GM12878 (cell line): ENCODE measurements around the gene FAM234B. TPM values are rescaled to one million over a fixed set of nuclear protein-coding genes. Genes with fewer than 3 reads are reported as not detected.

ENCODE experiments used
- ATAC-seq: fragments of 200-7000 bp; cut with Tn5 transposase; 3 replicates; pipeline ENCODE4 v1.9.1; 2020; ENCODE audit warnings: mild to moderate bottlenecking, moderate library complexity
- BruUV-seq: library from RNA; stranded (reverse); fragments of 400-500 nt; replicated peaks from 2 replicates; lab custom pipeline; 2021; lab: Mats Ljungman, UMichigan
- CTCF ChIA-PET: fragments of 300-600 bp; sonication (Branson Sonifier 250); formaldehyde crosslinking; extraction: SDS; loops from one replicate; lab custom pipeline; 2021; ENCODE audit warnings: inconsistent platforms; lab: Yijun Ruan, JAX
- POLR2A ChIA-PET: fragments of 350-600 bp; formaldehyde crosslinking; extraction: SDS; loops from one replicate; lab custom pipeline; 2021; ENCODE audit warnings: inconsistent platforms; lab: Charles Lee
- RAD21 ChIA-PET: fragments of 300-600 bp; sonication (Branson Sonifier 250); formaldehyde crosslinking; loops from one replicate; lab custom pipeline; 2023; ENCODE audit warnings: antibody characterized with exemption; ENCODE audit not compliant: unreplicated experiment; lab: Charles Lee
- SMC1A ChIA-PET: fragments of 300-600 bp; sonication (Branson Sonifier 250); formaldehyde crosslinking; loops from one replicate; lab custom pipeline; 2023; ENCODE audit not compliant: unreplicated experiment, uncharacterized antibody; lab: Charles Lee
- DNase-seq: peaks from one replicate; pipeline ENCODE4 v3.0.0-alpha.2; 2011; ENCODE audit warnings: low read depth, low spot score
- FAIRE-seq: peaks from 3 replicates; lab custom pipeline; 2011; peaks lifted over from hg19 to GRCh38; lab: Jason Lieb, UNC
- H2AFZ ChIP-seq: 2 replicates; pipeline ENCODE4 v1.6.0; 2011; ENCODE audit warnings: low read depth, low read length, control low read depth; ENCODE audit not compliant: control insufficient read depth
- H3K27ac ChIP-seq: 2 replicates; pipeline ENCODE4 v1.5.1; 2011; ENCODE audit warnings: control low read depth; ENCODE audit not compliant: control insufficient read depth, insufficient read depth
- H3K27me3 ChIP-seq, 2 experiments: replicated peaks in 1 of 2; 2 replicates each; pipeline versions ENCODE4 v1.6.0 to v1.6.1; 2011; ENCODE audit warnings: low read length in 1 of 2; ENCODE audit not compliant: control insufficient read depth in 2 of 2, insufficient read depth in 2 of 2
- H3K36me3 ChIP-seq, 2 experiments: 2 replicates each; pipeline ENCODE4 v1.5.1; 2011; ENCODE audit warnings: low read length in 1 of 2; ENCODE audit not compliant: control insufficient read depth in 2 of 2, insufficient read depth in 2 of 2
- H3K4me1 ChIP-seq: 2 replicates; pipeline ENCODE4 v1.6.1; 2011; ENCODE audit warnings: mild to moderate bottlenecking, low read length, moderate library complexity, mixed read lengths; ENCODE audit not compliant: control insufficient read depth, insufficient read depth
- H3K4me2 ChIP-seq: 2 replicates; pipeline ENCODE4 v1.6.0; 2011; ENCODE audit warnings: control low read depth; ENCODE audit not compliant: control insufficient read depth, insufficient read depth
- H3K4me3 ChIP-seq: fragments of 200-600 bp; sonication (generic); 2 replicates; pipeline ENCODE4 v1.5.1; 2016
- H3K79me2 ChIP-seq: 2 replicates; pipeline ENCODE4 v1.6.0; 2011; ENCODE audit warnings: low read length; ENCODE audit not compliant: control insufficient read depth, insufficient read depth
- H3K9ac ChIP-seq: 2 replicates; pipeline ENCODE4 v1.8.0; 2011; ENCODE audit warnings: low read length, control low read depth, mixed read lengths; ENCODE audit not compliant: control insufficient read depth, insufficient read depth
- H3K9me3 ChIP-seq: replicated peaks from 3 replicates; pipeline ENCODE4 v1.5.1; 2011; ENCODE audit warnings: mild to moderate bottlenecking, low read length; ENCODE audit not compliant: control insufficient read depth, insufficient read depth
- H4K20me1 ChIP-seq: 2 replicates; pipeline ENCODE4 v1.6.0; 2011; ENCODE audit not compliant: control insufficient read depth, insufficient read depth
- ATF2 ChIP-seq: IDR thresholded peaks from 2 replicates; pipeline ENCODE4 v1.6.1; 2012; ENCODE audit warnings: low read length, inconsistent platforms
- BACH1 ChIP-seq: fragments of 450-650 bp; IDR thresholded peaks from 2 replicates; pipeline ENCODE4 v1.6.1; 2017; ENCODE audit warnings: mild to moderate bottlenecking, borderline replicate concordance
- BCL3 ChIP-seq: IDR thresholded peaks from 2 replicates; pipeline ENCODE4 v1.6.1; 2011; ENCODE audit warnings: borderline replicate concordance, low read depth, mild to moderate bottlenecking, moderate library complexity, low read length; ENCODE audit not compliant: insufficient read depth, poor library complexity, severe bottlenecking
- E2F4 ChIP-seq: IDR thresholded peaks from 2 replicates; pipeline ENCODE4 v1.6.1; 2012; ENCODE audit warnings: low read depth, low read length, improper control_type of control experiment
- FOS ChIP-seq: IDR thresholded peaks from 3 replicates; pipeline ENCODE4 v1.6.1; 2011; ENCODE audit warnings: borderline replicate concordance; ENCODE audit not compliant: insufficient read length; ENCODE audit errors: extremely low read depth
- GABPA ChIP-seq: IDR thresholded peaks from 2 replicates; pipeline ENCODE4 v1.6.1; 2014; ENCODE audit warnings: antibody characterized with exemption, low read depth, mild to moderate bottlenecking, inconsistent platforms
- IRF3 ChIP-seq: fragments of 450-650 bp; IDR thresholded peaks from 2 replicates; pipeline ENCODE4 v1.6.1; 2014; ENCODE audit warnings: mild to moderate bottlenecking
- MTA2 ChIP-seq: fragments of 450-650 bp; IDR thresholded peaks from 2 replicates; pipeline ENCODE4 v1.6.1; 2016; ENCODE audit warnings: low read depth, mild to moderate bottlenecking, moderate library complexity
- NFIC ChIP-seq: IDR thresholded peaks from 2 replicates; pipeline ENCODE4 v1.6.1; 2012; ENCODE audit warnings: low read depth, mild to moderate bottlenecking, inconsistent platforms, low read length, moderate library complexity
- NR2F1 ChIP-seq: fragments of 450-650 bp; conservative IDR thresholded peaks from 2 replicates; pipeline ENCODE4 v1.6.1; 2017; ENCODE audit warnings: mild to moderate bottlenecking
- PML ChIP-seq: IDR thresholded peaks from 2 replicates; pipeline ENCODE4 v1.6.1; 2012; ENCODE audit warnings: low read length, inconsistent platforms
- POU2F2 ChIP-seq: IDR thresholded peaks from 3 replicates; pipeline ENCODE4 v1.6.1; 2011; ENCODE audit warnings: low read depth, mild to moderate bottlenecking, low read length, borderline replicate concordance
- SP1 ChIP-seq: IDR thresholded peaks from one replicate; pipeline ENCODE4 v1.6.1; 2011; ENCODE audit warnings: low read depth, low read length
- SUZ12 ChIP-seq: fragments of 200-600 bp; sonication (generic); IDR thresholded peaks from one replicate; pipeline ENCODE4 v1.6.1; 2018; ENCODE audit warnings: antibody characterized with exemption, mild to moderate bottlenecking; ENCODE audit not compliant: unreplicated experiment
- USF1 ChIP-seq: IDR thresholded peaks from 2 replicates; pipeline ENCODE4 v1.6.1; 2011; ENCODE audit warnings: borderline replicate concordance, low read depth, mild to moderate bottlenecking, moderate library complexity, mixed read lengths, low read length; ENCODE audit not compliant: insufficient read depth; ENCODE audit errors: extremely low read length
- ZSCAN29 ChIP-seq: fragments of 450-650 bp; IDR thresholded peaks from 2 replicates; pipeline ENCODE4 v1.6.1; 2017; ENCODE audit warnings: mild to moderate bottlenecking, moderate library complexity
- in situ Hi-C: fragments of 300-500 bp; cut with MboI; formaldehyde crosslinking; loops from 9 replicates; pipeline ENCODE4 v1.14.3; 2018; ENCODE audit warnings: mixed read lengths
- intact Hi-C: fragments of 100-400 bp; cut with micrococcal nuclease; formaldehyde crosslinking; loops from one replicate; pipeline ENCODE4 v1.14.2; 2022; ENCODE audit not compliant: unreplicated experiment
- polyA plus RNA-seq, 11 experiments: library from polyadenylated mRNA; depleted of rRNA in 4 of 11; unstranded in 6 of 11; stranded (reverse) in 5 of 11; fragments of >200 nt; fragmentation: Nextera tagmentation in 4 of 11; fragmentation: Illumina TruSeq in 1 of 11; extraction: Ambion mirVana in 4 of 11; extraction: Trizol in 1 of 11; gene quantifications; 1 replicate in 1 of 11; 2 replicates in 10 of 11; pipeline versions ENCODE4 v1.2.1 to v1.2.3, GENCODE V29; 2011 to 2016; ENCODE audit warnings: inconsistent platforms in 2 of 11, missing spikeins in 2 of 11, low read depth in 1 of 11
- total RNA-seq, 4 experiments: library from RNA; depleted of rRNA in 3 of 4; stranded (reverse); fragments of >200 nt in 3 of 4; fragmentation: Illumina TruSeq in 1 of 4; extraction: Trizol in 1 of 4; gene quantifications; 2 replicates each; pipeline versions ENCODE4 v1.2.1 to v1.2.3, GENCODE V29; 2013 to 2021

FAM234B gene
- total and polyA plus RNA-seq, 10 of the 15 experiments (the other 5 are each of a cell fraction or from before 2014, with no cell fraction given) = 0.09 to 2.8 (median 0.18) TPM

GRCh38 chr12:13027032-13027431 lies 17.1 kb upstream of the FAM234B start (continued):
- no peak for TF ChIP-seq NFIC

- ChIA-PET CTCF (no interaction called here), RAD21 (no interaction called here), SMC1A (interaction anchor here (1.3 kb wide), 1 partner anchor 111 kb away, joined by 4 read pairs; no protein-coding TSS in a partner anchor), POLR2A (no interaction called here)
- Histone ChIP-seq H3K4me3 (no peak overlapping the region), H3K9ac (no peak overlapping the region), H3K4me2 (no peak overlapping the region), H3K4me1 (no peaks in the 10 kb centered on the region), H2AFZ (no peak overlapping the region), H3K27me3 (peaks cover 2 to 4% of the 10 kb centered on the region in 2 experiments; a peak in 2 of 4 replicates), H3K27ac (no peak overlapping the region), H4K20me1 (no peaks in the 10 kb centered on the region), H3K9me3 (no peaks in the 10 kb centered on the region), H3K36me3 (no peaks in the 10 kb centered on the region), H3K79me2 (no peaks in the 10 kb centered on the region)
- DNase-seq = no peak
- intact Hi-C loops (no loop called here), in situ Hi-C loops (no loop called here)
- no peak for ATAC-seq
- FAIRE-seq = no peak
- TF ChIP-seq NR2F1 (no peak), USF1 (no peak), ATF2 (no peak), BCL3 (no peak), SP1 (no peak), MTA2 (no peak), FOS (no peak), SUZ12 (no peak), PML (no peak), IRF3 (no peak), ZSCAN29 (no peak), GABPA (no peak), POU2F2 (no peak), E2F4 (no peak), BACH1 (no peak)
- no TSS peak for BruUV-seq
Measured at GRCh38 chr12:13027508-13027907, 16.7 kb upstream of the FAM234B start.
